Keratinocyte (primary cell): ENCODE results near the gene MAP7D2. TPM values are rescaled to one million over a fixed set of nuclear protein-coding genes. Genes with fewer than 3 reads are reported as not detected.

Experiments
- DNase-seq: peaks from one replicate; pipeline ENCODE4 v3.0.0-alpha.2; 2011; ENCODE audit warnings: low read depth, missing footprints, low spot score
- FAIRE-seq: peaks from 2 replicates; lab custom pipeline; 2011; peaks lifted over from hg19 to GRCh38; lab: Jason Lieb, UNC
- H2AFZ ChIP-seq: 2 replicates; pipeline ENCODE4 v1.6.0; 2012; ENCODE audit warnings: low read length, control low read depth, inconsistent platforms; ENCODE audit not compliant: control insufficient read depth
- H3K27ac ChIP-seq: 2 replicates; pipeline ENCODE4 v1.5.1; 2011; ENCODE audit warnings: low read length; ENCODE audit not compliant: control insufficient read depth, insufficient read depth
- H3K27me3 ChIP-seq: 3 replicates; pipeline ENCODE4 v1.6.0; 2011; ENCODE audit warnings: low read length; ENCODE audit not compliant: control insufficient read depth, insufficient read depth; ENCODE audit errors: extremely low read depth
- H3K36me3 ChIP-seq, 2 experiments: 2 replicates in 1 of 2; 3 replicates in 1 of 2; pipeline ENCODE4 v1.5.1; 2011; ENCODE audit warnings: low read length in 2 of 2, mild to moderate bottlenecking in 1 of 2; ENCODE audit not compliant: control insufficient read depth in 2 of 2, insufficient read depth in 2 of 2; ENCODE audit errors: extremely low read depth in 1 of 2
- H3K4me1 ChIP-seq: 3 replicates; pipeline ENCODE4 v1.5.1; 2011; ENCODE audit warnings: low read length; ENCODE audit not compliant: control insufficient read depth, insufficient read depth; ENCODE audit errors: extremely low read depth
- H3K4me2 ChIP-seq: 3 replicates; pipeline ENCODE4 v1.6.0; 2011; ENCODE audit warnings: low read depth, low read length; ENCODE audit not compliant: control insufficient read depth, insufficient read depth; ENCODE audit errors: extremely low read depth
- H3K4me3 ChIP-seq, 3 experiments: fragments of 200-600 bp in 1 of 3; sonication (generic) in 1 of 3; 2 replicates in 2 of 3; 3 replicates in 1 of 3; pipeline ENCODE4 v1.5.1; 2011 to 2016; ENCODE audit warnings: low read length in 3 of 3, mild to moderate bottlenecking in 3 of 3, control low read depth in 2 of 3, inconsistent platforms in 1 of 3, low read depth in 1 of 3, mixed read lengths in 1 of 3, mixed run types in 1 of 3, moderate library complexity in 1 of 3; ENCODE audit not compliant: control insufficient read depth in 2 of 3, insufficient read depth in 2 of 3; ENCODE audit errors: extremely low read depth in 1 of 3
- H3K79me2 ChIP-seq: 2 replicates; pipeline ENCODE4 v1.6.0; 2012; ENCODE audit warnings: low read length; ENCODE audit not compliant: control insufficient read depth, insufficient read depth
- H3K9ac ChIP-seq: 3 replicates; pipeline ENCODE4 v1.6.0; 2011; ENCODE audit warnings: low read length; ENCODE audit not compliant: control insufficient read depth, insufficient read depth; ENCODE audit errors: extremely low read depth
- H3K9me1 ChIP-seq: 3 replicates; pipeline ENCODE4 v1.6.0; 2011; ENCODE audit warnings: low read length; ENCODE audit not compliant: control insufficient read depth, insufficient read depth; ENCODE audit errors: extremely low read depth
- H3K9me3 ChIP-seq: 2 replicates; pipeline ENCODE4 v1.5.1; 2012; ENCODE audit warnings: low read depth, low read length; ENCODE audit not compliant: control insufficient read depth
- H4K20me1 ChIP-seq: 3 replicates; pipeline ENCODE4 v1.6.0; 2011; ENCODE audit warnings: low read length; ENCODE audit not compliant: control insufficient read depth, insufficient read depth; ENCODE audit errors: extremely low read depth
- CTCF ChIP-seq, 3 experiments: IDR thresholded peaks in 1 of 3; conservative IDR thresholded peaks in 1 of 3; optimal IDR thresholded peaks in 1 of 3; 2 replicates in 2 of 3; 3 replicates in 1 of 3; pipeline versions ENCODE3 to v1.5.1; 2011; ENCODE audit warnings: low read length in 3 of 3, mild to moderate bottlenecking in 3 of 3, moderate library complexity in 2 of 3, control low read depth in 1 of 3, inconsistent platforms in 1 of 3; ENCODE audit not compliant: insufficient read depth in 2 of 3; ENCODE audit errors: extremely low read depth in 1 of 3
- EZH2 ChIP-seq: IDR thresholded peaks from one replicate; pipeline ENCODE4 v1.6.1; 2012; ENCODE audit warnings: inconsistent platforms, mild to moderate bottlenecking, low read length, moderate library complexity
- dilution Hi-C: fragments of 300-500 bp; cut with MboI; formaldehyde crosslinking; loops from one replicate; pipeline ENCODE4 v1.7.0; 2020; ENCODE audit warnings: low sequenced_read_pairs; ENCODE audit not compliant: extremely low pct_ligation_motif_present
- polyA plus RNA-seq, 5 experiments: library from polyadenylated mRNA; depleted of rRNA in 3 of 5; stranded (reverse) in 3 of 5; stranded (forward) in 1 of 5; unstranded in 1 of 5; fragments of >200 nt; gene quantifications; 1 replicate in 1 of 5; 2 replicates in 3 of 5; 3 replicates in 1 of 5; pipeline versions ENCODE4 v1.2.1 to v1.2.3, GENCODE V29; 2011 to 2012; ENCODE audit warnings: missing spikeins in 2 of 5, low read depth in 1 of 5, low replicate concordance in 1 of 5

Gene MAP7D2
- polyA plus RNA-seq, 1 donor (not counting 4 experiments of a cell fraction or from before 2014, with no cell fraction given): 0.76 TPM

GRCh38 chrX:20007962-20008622, 108.6 kb downstream of the MAP7D2 start:
- H3K36me3 ChIP-seq: no peaks in the 10 kb centered on the region
- H3K4me1 ChIP-seq: no peaks in the 10 kb centered on the region
- FAIRE-seq: no peak
- no peaks in the 10 kb centered on the region for H4K20me1 ChIP-seq
- DNase-seq: no peak
- no peak overlapping the region for H3K4me3 ChIP-seq
- H3K27ac ChIP-seq: no peak overlapping the region
- H3K9ac ChIP-seq: no peak overlapping the region
- no peaks in the 10 kb centered on the region for H3K9me1 ChIP-seq
- no peaks in the 10 kb centered on the region for H3K27me3 ChIP-seq
- no peaks in the 10 kb centered on the region for H3K9me3 ChIP-seq
- TF ChIP-seq EZH2: no peak
- no peak for TF ChIP-seq CTCF (optimal IDR thresholded peaks at IDR 0.05 in 1 of 3, IDR thresholded peaks at IDR 0.05 in 1 of 3, conservative IDR thresholded peaks at IDR 0.05 in 1 of 3; ENCODE audit: extremely low read depth in 1 of 3, insufficient read depth in 2 of 3, low read length in 3 of 3)
- no peak overlapping the region for H2AFZ ChIP-seq
- H3K79me2 ChIP-seq: no peaks in the 10 kb centered on the region
- H3K4me2 ChIP-seq: no peak overlapping the region
- dilution Hi-C loops: no loop called here

GRCh38 chrX:20005883-20006282, 110.8 kb downstream of the MAP7D2 start:
- H3K4me1 ChIP-seq: no peaks in the 10 kb centered on the region
- no peaks in the 10 kb centered on the region for H3K9me3 ChIP-seq
- no peak overlapping the region for H3K27ac ChIP-seq
- TF ChIP-seq CTCF (optimal IDR thresholded peaks at IDR 0.05 in 1 of 3, IDR thresholded peaks at IDR 0.05 in 1 of 3, conservative IDR thresholded peaks at IDR 0.05 in 1 of 3; ENCODE audit: extremely low read depth in 1 of 3, insufficient read depth in 2 of 3, low read length in 3 of 3): no peak
- no peak for TF ChIP-seq EZH2
- no peaks in the 10 kb centered on the region for H3K9me1 ChIP-seq
- H3K79me2 ChIP-seq: no peaks in the 10 kb centered on the region
- DNase-seq (no peak), FAIRE-seq (no peak)
- no peak overlapping the region for H3K4me2 ChIP-seq
- no peak overlapping the region for H3K9ac ChIP-seq
- H3K27me3 ChIP-seq: no peaks in the 10 kb centered on the region
- H3K4me3 ChIP-seq: no peak overlapping the region
- H4K20me1 ChIP-seq: no peaks in the 10 kb centered on the region
- no peaks in the 10 kb centered on the region for H3K36me3 ChIP-seq
- H2AFZ ChIP-seq: no peak overlapping the region
- dilution Hi-C loops: no loop called here
